Heart left ventricle (tissue), 16 donors: Measurements from ENCODE around the gene KIF11. TPM values are rescaled to one million over a fixed set of nuclear protein-coding genes. Genes with fewer than 3 reads are reported as not detected.
A peak's percentile ranks its signal among the peaks of the same experiment; 100 is the strongest.
"Not testable (repeated sequence)": the region's sequence is repeated elsewhere in the genome, so short reads cannot be mapped to it uniquely, and the experiment has no call there.

Experiments
- ATAC-seq, 4 donors: fragments of 200-7000 bp; cut with Tn5 transposase; one replicate each; pipeline ENCODE4 v1.9.1; 2020 to 2022; ENCODE audit warnings: moderate library complexity in 4 of 4, mild to moderate bottlenecking in 3 of 4, moderate number of reproducible peaks in 1 of 4
- DNase-seq, 5 donors: peaks; one replicate each; pipeline ENCODE4 v3.0.0-alpha.2; 2020
- H3K27ac ChIP-seq, 12 donors: fragments of 200-600 bp; sonication (generic) in 4 of 12; one replicate each; pipeline versions ENCODE4 v1.5.0 to v1.8.0; 2016 to 2022; ENCODE audit warnings: mild to moderate bottlenecking in 2 of 12
- H3K27me3 ChIP-seq, 9 donors: fragments of 200-600 bp; sonication (generic) in 2 of 9; one replicate each; pipeline versions ENCODE4 v1.5.1 to v1.8.0; 2016 to 2022; ENCODE audit warnings: mild to moderate bottlenecking in 3 of 9
- H3K36me3 ChIP-seq, 9 donors: fragments of 200-600 bp; sonication (generic) in 2 of 9; one replicate each; pipeline versions ENCODE4 v1.5.0 to v1.8.0; 2018 to 2022; ENCODE audit warnings: mild to moderate bottlenecking in 2 of 9
- H3K4me1 ChIP-seq, 12 donors: fragments of 200-600 bp; sonication (generic) in 4 of 12; one replicate each; pipeline versions ENCODE4 v1.5.0 to v1.8.0; 2016 to 2022; ENCODE audit warnings: mild to moderate bottlenecking in 3 of 12
- H3K4me3 ChIP-seq, 12 donors: fragments of 200-600 bp; sonication (generic) in 4 of 12; one replicate each; pipeline versions ENCODE4 v1.5.0 to v1.8.0; 2017 to 2022; ENCODE audit warnings: mild to moderate bottlenecking in 9 of 12, moderate library complexity in 4 of 12
- H3K9me3 ChIP-seq, 12 donors: fragments of 200-600 bp; sonication (generic) in 4 of 12; one replicate each; pipeline versions ENCODE4 v1.5.0 to v1.8.0; 2016 to 2022; ENCODE audit warnings: mild to moderate bottlenecking in 1 of 12
- POLR2A ChIP-seq, 2 donors: fragments of 450-650 bp; IDR thresholded peaks; one replicate each; pipeline ENCODE4 v1.6.1; 2017; ENCODE audit warnings: antibody characterized with exemption in 2 of 2, mild to moderate bottlenecking in 2 of 2, moderate library complexity in 2 of 2
- WGBS, 4 donors: extraction: QIAGEN DNeasy Blood & Tissue Kit in 2 of 4; methylation state at CpG; one replicate each; pipeline versions ENCODE4 v1.1.5 to v1.1.7; 2013 to 2018; 5-methylcytosine and 5-hydroxymethylcytosine counted together
- intact Hi-C, 10 donors: fragments of 100-400 bp; cut with DNase I; formaldehyde crosslinking; loops; one replicate each; pipeline versions ENCODE4 v1.11.1 to v1.14.2; 2022
- polyA plus RNA-seq, 2 donors: library from polyadenylated mRNA; stranded (reverse); fragments of 200-250 nt; gene quantifications; one replicate each; pipeline ENCODE4 v1.2.3, GENCODE V29; 2013
- total RNA-seq, 9 donors: library from RNA; depleted of rRNA in 2 of 9; stranded (reverse); fragments of >200 nt in 2 of 9; fragmentation: NEBNext Ultra II Directional in 3 of 9; extraction: Animal tissue kit (Norgen Biotek cat#: 25700) in 3 of 9; gene quantifications; one replicate each; pipeline versions ENCODE4 v1.1.0 to v1.2.4, GENCODE V29; 2016 to 2023
- TF ChIP-seq, protein P1 (sequence below), 12 donors: fragments of 200-600 bp; sonication (generic) in 4 of 12; IDR thresholded peaks; one replicate each; pipeline versions ENCODE4 v1.5.0 to v1.8.0; 2018 to 2022; ENCODE audit warnings: antibody characterized with exemption in 12 of 12, mild to moderate bottlenecking in 5 of 12
- donor health status: ischemic (EF 13 %, LVEDD 7.1; RV severe dilation, severe dysfunction).
- donor health status: healthy with polysubstance abuse.
- donor health status: DM: no; HTN: yes; CAD: no.
- donor health status: DM: no; HTN: no; CAD: no.
- donor health status: ischemic (EF 25% LVEDD 6.9; RV normal size, moderate dysfunction).
- donor health status: ischemic (EF 25% LVEDD 5.7; RV mildly dilated, moderate dysfunction).
- donor health status: healthy.
- donor health status: DM: yes; HTN: yes; CAD: no.
- donor health status: ischemic (EF 35%, LVEDD 5.7; RV mildly dilated, moderate dysfunction).
- donor health status: nonischemic (EF 11% LVEDD 7.7; RV severe dilation, severe dysfunction).
- donor health status: DM: yes; HTN: yes; CAD: no.
- donor health status: PGD.
- donor health status: ischemic (EF 29% LVEDD 5.4; RV normal size, mild dysfunction).
- donor health status: nonischemic (EF 23%, LVEDD 6.1; RV moderate dilation, normal function).

The KIF11 gene
- total and polyA plus RNA-seq, 11 donors, result 0.11 to 7.0 (median 0.75) TPM

DNA sequence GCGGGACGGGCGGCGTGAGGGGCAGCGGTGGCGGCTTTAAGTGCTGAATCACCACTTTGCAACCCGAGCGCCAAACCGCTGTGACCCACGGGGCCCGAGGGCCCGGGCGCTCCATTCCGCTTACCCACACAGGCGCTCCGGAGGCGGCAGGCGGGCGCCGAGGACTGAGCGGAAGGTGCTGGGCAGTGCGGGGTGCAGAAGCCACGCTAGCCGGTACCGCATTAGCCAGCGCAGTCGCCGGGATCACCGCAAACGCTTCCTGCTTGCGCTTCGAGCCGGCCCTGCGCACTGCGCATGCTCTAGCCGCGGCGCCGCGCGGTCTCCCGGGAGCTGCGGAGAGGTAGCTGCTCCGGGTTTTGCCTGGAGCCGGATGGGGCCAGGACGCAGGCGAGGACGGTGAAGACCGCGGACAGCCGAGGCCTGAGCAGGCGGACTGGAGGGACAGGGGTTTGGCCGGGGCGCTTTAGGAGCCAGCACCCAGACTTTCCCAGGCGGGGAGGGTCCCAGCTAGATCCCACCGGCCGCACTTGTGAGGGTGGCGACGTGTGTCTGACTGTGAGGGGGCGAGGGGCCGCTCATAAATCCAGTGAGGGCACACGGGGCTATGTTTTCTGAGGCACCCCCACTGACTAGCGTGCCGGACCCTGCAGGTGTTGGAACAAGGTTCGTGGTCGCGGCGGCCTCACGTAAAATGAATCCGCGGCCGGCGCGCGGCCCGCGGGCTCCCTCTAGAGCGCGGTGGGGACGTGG, 19.0 kb upstream of the KIF11 start, which contains the start of gene IDE:
IDE (minus strand) TSS at position 296 of the 750 bp plus-strand sequence; CDS start at position 222, 74 bp downstream.
- DNase-seq (peak; percentile 89 to 95 (median 91)), ATAC-seq (peak; percentile 95 to 98 (median 96))
- peaks cover 0 to 37% (median 22%) of the 10 kb centered on the region in 12 donors for H3K4me1 ChIP-seq
- H3K9me3 ChIP-seq, result no peaks in the 10 kb centered on the region
- no peaks in the 10 kb centered on the region for H3K27me3 ChIP-seq
- H3K4me3 ChIP-seq, result peak within 1 kb of the TSS; percentile 71 to 98 (median 91)
- peaks cover 0 to 8% (median 0%) of the 10 kb centered on the region in 9 donors for H3K36me3 ChIP-seq
- peak within 1 kb of the TSS; percentile 88 to 99 (median 93) for H3K27ac ChIP-seq
- intact Hi-C loops, result loop anchor here (1.0 to 10.0 kb wide), 6 partner anchors 17 to 311 kb away; no protein-coding TSS in a partner anchor
- peak in 1 of 2 donors; percentile 56 for TF ChIP-seq POLR2A (IDR thresholded peaks at IDR 0.05)
- TF ChIP-seq, protein P1, sequence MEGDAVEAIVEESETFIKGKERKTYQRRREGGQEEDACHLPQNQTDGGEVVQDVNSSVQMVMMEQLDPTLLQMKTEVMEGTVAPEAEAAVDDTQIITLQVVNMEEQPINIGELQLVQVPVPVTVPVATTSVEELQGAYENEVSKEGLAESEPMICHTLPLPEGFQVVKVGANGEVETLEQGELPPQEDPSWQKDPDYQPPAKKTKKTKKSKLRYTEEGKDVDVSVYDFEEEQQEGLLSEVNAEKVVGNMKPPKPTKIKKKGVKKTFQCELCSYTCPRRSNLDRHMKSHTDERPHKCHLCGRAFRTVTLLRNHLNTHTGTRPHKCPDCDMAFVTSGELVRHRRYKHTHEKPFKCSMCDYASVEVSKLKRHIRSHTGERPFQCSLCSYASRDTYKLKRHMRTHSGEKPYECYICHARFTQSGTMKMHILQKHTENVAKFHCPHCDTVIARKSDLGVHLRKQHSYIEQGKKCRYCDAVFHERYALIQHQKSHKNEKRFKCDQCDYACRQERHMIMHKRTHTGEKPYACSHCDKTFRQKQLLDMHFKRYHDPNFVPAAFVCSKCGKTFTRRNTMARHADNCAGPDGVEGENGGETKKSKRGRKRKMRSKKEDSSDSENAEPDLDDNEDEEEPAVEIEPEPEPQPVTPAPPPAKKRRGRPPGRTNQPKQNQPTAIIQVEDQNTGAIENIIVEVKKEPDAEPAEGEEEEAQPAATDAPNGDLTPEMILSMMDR (IDR thresholded peaks at IDR 0.05), result peak; percentile 67 to 93 (median 84)
- 0 to 1% (median 0%) methylated on average over 59 to 80 of the region's 80 CpGs for WGBS, 4 donors

DNA sequence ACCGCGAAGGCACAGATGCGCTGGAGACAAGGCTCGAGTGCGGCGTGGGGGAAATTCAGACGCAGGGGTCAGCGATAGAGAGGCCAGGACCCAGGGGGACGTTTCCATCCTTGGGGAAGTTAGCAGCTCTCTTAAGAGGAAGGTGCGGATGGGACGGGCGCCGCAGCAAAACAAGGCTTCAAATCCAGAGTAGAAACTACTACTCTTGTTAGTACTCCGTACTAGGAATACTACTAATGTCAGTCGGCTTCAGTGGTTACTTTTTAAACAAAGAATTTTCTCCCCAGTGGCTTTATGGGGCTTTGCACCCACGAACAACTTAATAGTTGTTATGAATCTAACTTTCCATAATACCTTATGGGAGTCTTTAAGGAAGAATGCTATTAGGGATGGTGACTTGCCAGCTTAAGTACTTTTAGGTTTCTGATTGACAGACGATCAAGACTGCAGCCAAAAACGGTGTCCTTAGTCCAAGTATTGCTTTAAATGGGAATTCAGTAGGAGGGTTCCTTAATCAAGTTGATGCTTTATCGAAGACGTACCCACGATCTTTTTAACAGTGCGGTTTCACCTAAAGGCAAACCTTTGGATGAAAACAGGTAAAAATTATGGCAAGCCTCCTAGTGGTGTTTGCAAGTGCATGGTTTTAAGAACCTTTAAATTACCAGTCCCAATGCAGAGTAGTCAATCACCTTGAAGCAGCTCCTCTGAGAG, 18.2 kb upstream of the KIF11 start:
- no peaks in the 10 kb centered on the region for H3K9me3 ChIP-seq
- ATAC-seq (peak in 3 of 4 donors; percentile 1 to 3 (median 1)), DNase-seq (no peak)
- intact Hi-C loops, result loop anchor here in 9 of 10 donors (1.0 to 10.0 kb wide), 6 partner anchors 17 to 310 kb away; no protein-coding TSS in a partner anchor
- 8 to 12% (median 10%) methylated on average over 22 of the region's 22 CpGs for WGBS, 4 donors
- peak overlapping the region; percentile 88 to 99 (median 93) for H3K27ac ChIP-seq
- TF ChIP-seq, protein P1 (IDR thresholded peaks at IDR 0.05), result peak in 2 of 12 donors; percentile 1 to 19
- no peak for TF ChIP-seq POLR2A (IDR thresholded peaks at IDR 0.05)
- peaks cover 0 to 4% (median 0%) of the 10 kb centered on the region in 9 donors for H3K36me3 ChIP-seq
- peak overlapping the region; percentile 71 to 98 (median 91) for H3K4me3 ChIP-seq
- H3K27me3 ChIP-seq, result no peaks in the 10 kb centered on the region
- peaks cover 0 to 37% (median 21%) of the 10 kb centered on the region in 12 donors for H3K4me1 ChIP-seq

DNA sequence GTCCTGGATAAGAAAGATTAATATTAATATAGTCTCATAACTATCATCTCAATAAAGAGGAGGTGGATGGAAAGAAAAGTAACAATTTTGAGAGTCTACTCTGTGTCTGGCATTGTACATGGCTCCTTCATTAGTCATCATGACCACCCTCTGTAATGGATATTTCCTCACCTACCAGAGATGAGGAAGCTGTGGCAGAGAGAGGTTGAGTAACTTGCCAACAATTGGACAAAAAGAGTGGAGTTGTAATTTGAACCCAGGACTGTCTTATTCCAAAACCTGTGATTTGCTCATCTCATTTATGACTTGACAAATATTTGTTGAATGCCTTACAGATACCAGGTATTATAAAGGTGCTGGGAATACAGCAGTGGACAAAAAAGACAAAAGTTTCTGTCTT, 17.0 kb upstream of the KIF11 start:
- DNase-seq, result no peak
- intact Hi-C loops, result loop anchor here in 5 of 10 donors (2.0 to 10.0 kb wide), 3 partner anchors 57 to 309 kb away; no protein-coding TSS in a partner anchor
- no peak for TF ChIP-seq POLR2A (IDR thresholded peaks at IDR 0.05)
- TF ChIP-seq, protein P1 (IDR thresholded peaks at IDR 0.05), result no peak

DNA sequence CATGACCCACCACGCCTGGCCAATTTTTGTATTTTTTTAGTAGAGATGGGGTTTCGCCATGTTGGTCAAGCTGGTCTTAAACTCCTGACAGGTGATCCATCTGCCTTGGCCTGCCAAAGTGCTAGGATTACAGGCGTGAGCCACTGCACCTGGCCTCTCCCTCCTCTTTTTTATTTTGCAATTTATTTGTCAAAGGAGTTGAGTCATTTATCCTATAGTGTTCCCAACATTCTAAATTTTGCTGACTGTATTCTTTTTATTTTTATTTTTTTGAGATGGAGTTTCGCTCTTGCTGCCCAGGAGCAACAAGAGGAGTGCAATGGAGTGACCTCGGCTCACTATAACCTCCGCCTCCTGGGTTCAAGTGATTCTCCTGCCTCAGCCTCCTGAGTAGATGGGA, 10.6 kb upstream of the KIF11 start:
- H3K9me3 ChIP-seq, DNase-seq, H3K27me3 ChIP-seq, intact Hi-C loops, H3K36me3 ChIP-seq, ATAC-seq, H3K4me3 ChIP-seq, H3K27ac ChIP-seq, H3K4me1 ChIP-seq: not testable (repeated sequence)
- WGBS, 4 donors, result 93 to 94% (median 94%) methylated on average over 6 of the region's 6 CpGs

More for the DNA sequence above, 17.0 kb upstream of the KIF11 start:
- Histone ChIP-seq H3K27me3 (no peaks in the 10 kb centered on the region), H3K36me3 (no peaks in the 10 kb centered on the region), H3K4me3 (no peak overlapping the region), H3K9me3 (no peaks in the 10 kb centered on the region), H3K4me1 (peaks cover 0 to 33% (median 21%) of the 10 kb centered on the region in 12 donors), H3K27ac (no peak overlapping the region)
- no peak for ATAC-seq
